Measurements from ENCODE around the gene ABCC3.

ABCC3 gene

GRCh38 chr17:50634224-50634914 is at the start of gene ABCC3:
Gene ABCC3, plus strand, starts transcription at chr17:50634881. Its CDS starts 56 bp downstream, at chr17:50634937.
- DNase-seq (ENCODE audit: low read depth) = no peak
- H3K4me3 ChIP-seq (ENCODE audit: low read depth, low read length) = peak within 1 kb of the TSS; percentile 52

- DNase-seq (ENCODE audit: low read depth) = no peak
- H3K4me3 ChIP-seq (ENCODE audit: low read depth, low read length) = no peak overlapping the region
These were observed 49.3 kb upstream of the ABCC3 start for GRCh38 chr17:50585346-50585745.

GRCh38 chr17:50585891-50586290 is 48.8 kb upstream of the ABCC3 start:
- no peak overlapping the region for H3K4me3 ChIP-seq (ENCODE audit: low read depth, low read length)
- DNase-seq (ENCODE audit: low read depth) = no peak

GRCh38 chr17:50586421-50587247 is 48.0 kb upstream of the ABCC3 start:
- H3K4me3 ChIP-seq (ENCODE audit: low read depth, low read length) = no peak overlapping the region
- no peak for DNase-seq (ENCODE audit: low read depth)

- H3K4me3 ChIP-seq (ENCODE audit: low read depth, low read length) = no peak overlapping the region
- no peak for DNase-seq (ENCODE audit: low read depth)
These were observed 47.1 kb upstream of the ABCC3 start for GRCh38 chr17:50587571-50587970.

GRCh38 chr17:50588391-50589049 is 46.2 kb upstream of the ABCC3 start:
- no peak overlapping the region for H3K4me3 ChIP-seq (ENCODE audit: low read depth, low read length)
- no peak for DNase-seq (ENCODE audit: low read depth)

GRCh38 chr17:50589095-50589705 is 45.5 kb upstream of the ABCC3 start:
- DNase-seq (ENCODE audit: low read depth) = no peak
- no peak overlapping the region for H3K4me3 ChIP-seq (ENCODE audit: low read depth, low read length)

GRCh38 chr17:50590946-50591737 is 43.5 kb upstream of the ABCC3 start:
- DNase-seq (ENCODE audit: low read depth) = no peak
- no peak overlapping the region for H3K4me3 ChIP-seq (ENCODE audit: low read depth, low read length)

- DNase-seq (ENCODE audit: low read depth) = no peak
- no peak overlapping the region for H3K4me3 ChIP-seq (ENCODE audit: low read depth, low read length)
These were observed 41.4 kb upstream of the ABCC3 start for GRCh38 chr17:50593321-50593720.

GRCh38 chr17:50594128-50594823 is 40.4 kb upstream of the ABCC3 start:
- no peak for DNase-seq (ENCODE audit: low read depth)
- no peak overlapping the region for H3K4me3 ChIP-seq (ENCODE audit: low read depth, low read length)

GRCh38 chr17:50594892-50595291 is 39.8 kb upstream of the ABCC3 start:
- no peak for DNase-seq (ENCODE audit: low read depth)
- no peak overlapping the region for H3K4me3 ChIP-seq (ENCODE audit: low read depth, low read length)

- no peak overlapping the region for H3K4me3 ChIP-seq (ENCODE audit: low read depth, low read length)
- no peak for DNase-seq (ENCODE audit: low read depth)
These were observed 38.3 kb upstream of the ABCC3 start for GRCh38 chr17:50596191-50597037.

GRCh38 chr17:50598487-50598886 is 36.2 kb upstream of the ABCC3 start:
- no peak overlapping the region for H3K4me3 ChIP-seq (ENCODE audit: low read depth, low read length)
- DNase-seq (ENCODE audit: low read depth) = no peak

- H3K4me3 ChIP-seq (ENCODE audit: low read depth, low read length) = no peak overlapping the region
- no peak for DNase-seq (ENCODE audit: low read depth)
These were observed 35.1 kb upstream of the ABCC3 start for GRCh38 chr17:50599606-50600005.

GRCh38 chr17:50601823-50602375 is 32.8 kb upstream of the ABCC3 start:
- no peak for DNase-seq (ENCODE audit: low read depth)
- H3K4me3 ChIP-seq (ENCODE audit: low read depth, low read length) = no peak overlapping the region

GRCh38 chr17:50602836-50603235 is 31.8 kb upstream of the ABCC3 start:
- H3K4me3 ChIP-seq (ENCODE audit: low read depth, low read length) = no peak overlapping the region
- DNase-seq (ENCODE audit: low read depth) = no peak

GRCh38 chr17:50603340-50603739 is 31.3 kb upstream of the ABCC3 start:
- DNase-seq (ENCODE audit: low read depth) = no peak
- no peak overlapping the region for H3K4me3 ChIP-seq (ENCODE audit: low read depth, low read length)

All from skeletal muscle cell (primary cell).